HEK293 (cell line): ENCODE data around the gene SRPK3.
A peak's percentile ranks its signal among the peaks of the same experiment; 100 is the strongest.

ENCODE experiments used
- CTCF ChIA-PET: fragments of 350-600 bp; formaldehyde crosslinking; extraction: SDS; loops from one replicate; lab custom pipeline; 2021; ENCODE audit warnings: antibody characterized with exemption; lab: Yijun Ruan, JAX
- POLR2A ChIA-PET: fragments of 300-600 bp; formaldehyde crosslinking; extraction: SDS; loops from one replicate; lab custom pipeline; 2020; ENCODE audit warnings: antibody characterized with exemption, inconsistent platforms; lab: Yijun Ruan, JAX
- H3K27ac ChIP-seq: fragments of 200-500 bp; sonication (Bioruptor generic); 2 replicates; pipeline ENCODE4 v1.5.1; 2014; ENCODE audit warnings: low read depth, low read length, control low read depth, inconsistent platforms; ENCODE audit errors: extremely low read depth
- H3K36me3 ChIP-seq, 2 experiments: fragments of 200-500 bp in 1 of 2; sonication (Bioruptor generic) in 1 of 2; 1 replicate in 1 of 2; 2 replicates in 1 of 2; pipeline ENCODE4 v1.5.1; 2014 to 2017; ENCODE audit warnings: inconsistent platforms in 2 of 2, low read length in 2 of 2; ENCODE audit not compliant: control insufficient read depth in 2 of 2, insufficient read depth in 1 of 2
- H3K4me1 ChIP-seq: fragments of 200-500 bp; sonication (Bioruptor generic); 2 replicates; pipeline ENCODE4 v1.5.1; 2014; ENCODE audit warnings: mild to moderate bottlenecking, low read length, inconsistent platforms; ENCODE audit not compliant: control insufficient read depth, insufficient read depth
- H3K4me3 ChIP-seq: 2 replicates; pipeline ENCODE4 v1.5.1; 2011; ENCODE audit warnings: low read depth, mild to moderate bottlenecking, control low read depth, low read length, moderate library complexity
- H3K9me3 ChIP-seq: fragments of 200-500 bp; sonication (Bioruptor generic); 2 replicates; pipeline ENCODE4 v1.5.1; 2014; ENCODE audit warnings: low read depth, low read length, inconsistent platforms; ENCODE audit not compliant: control insufficient read depth, insufficient read depth
- BCL11A ChIP-seq: fragments of 450-650 bp; formaldehyde crosslinking; IDR thresholded peaks from 2 replicates; pipeline ENCODE4 v1.5.1; 2016; ENCODE audit warnings: low read depth, missing biosample characterization, missing genetic modification characterization
- GLIS2 ChIP-seq: fragments of 450-650 bp; formaldehyde crosslinking; IDR thresholded peaks from 2 replicates; pipeline ENCODE4 v1.5.1; 2016; ENCODE audit warnings: missing biosample characterization, missing genetic modification characterization
- HOXA7 ChIP-seq: sonication (generic); formaldehyde crosslinking; IDR thresholded peaks from 2 replicates; pipeline ENCODE4 v1.8.1; 2022; ENCODE audit warnings: missing genetic modification reagents, borderline replicate concordance
- HOXD13 ChIP-seq: sonication (generic); formaldehyde crosslinking; IDR thresholded peaks from 2 replicates; pipeline ENCODE4 v1.8.0; 2022; ENCODE audit warnings: missing genetic modification reagents, borderline replicate concordance
- IKZF3 ChIP-seq: fragments of 450-650 bp; IDR thresholded peaks from 2 replicates; pipeline ENCODE4 v1.5.0; 2018; ENCODE audit warnings: missing biosample characterization, mild to moderate bottlenecking, missing genetic modification characterization, moderate library complexity
- KLF17 ChIP-seq: fragments of 450-650 bp; formaldehyde crosslinking; IDR thresholded peaks from 2 replicates; pipeline ENCODE4 v1.5.1; 2016; ENCODE audit warnings: missing biosample characterization, missing genetic modification characterization
- OSR2 ChIP-seq: fragments of 450-650 bp; formaldehyde crosslinking; IDR thresholded peaks from 2 replicates; pipeline ENCODE4 v1.5.1; 2016; ENCODE audit warnings: missing biosample characterization, missing genetic modification characterization
- PBX3 ChIP-seq: sonication (generic); formaldehyde crosslinking; IDR thresholded peaks from 2 replicates; pipeline ENCODE4 v1.8.1; 2022; ENCODE audit warnings: mild to moderate bottlenecking, moderate library complexity, missing genetic modification reagents
- SCRT1 ChIP-seq: fragments of 450-650 bp; formaldehyde crosslinking; IDR thresholded peaks from 2 replicates; pipeline ENCODE4 v1.5.1; 2016; ENCODE audit warnings: missing biosample characterization, missing genetic modification characterization, borderline replicate concordance
- SCRT2 ChIP-seq: fragments of 450-650 bp; formaldehyde crosslinking; IDR thresholded peaks from 2 replicates; pipeline ENCODE4 v1.5.1; 2016; ENCODE audit warnings: missing biosample characterization, missing genetic modification characterization
- SETDB1 ChIP-seq: IDR thresholded peaks from one replicate; pipeline ENCODE4 v1.6.1; 2017; ENCODE audit warnings: mild to moderate bottlenecking, low read length, moderate library complexity, mixed read lengths; ENCODE audit not compliant: insufficient read length
- ZBTB1 ChIP-seq: fragments of 450-650 bp; formaldehyde crosslinking; IDR thresholded peaks from 2 replicates; pipeline ENCODE4 v1.5.1; 2016; ENCODE audit warnings: missing biosample characterization, missing genetic modification characterization
- ZBTB20 ChIP-seq: fragments of 450-650 bp; formaldehyde crosslinking; IDR thresholded peaks from 2 replicates; pipeline ENCODE4 v1.5.1; 2016; ENCODE audit warnings: missing biosample characterization, missing genetic modification characterization
- ZIC2 ChIP-seq: fragments of 450-650 bp; formaldehyde crosslinking; IDR thresholded peaks from 2 replicates; pipeline ENCODE4 v1.5.1; 2016; ENCODE audit warnings: missing biosample characterization, missing genetic modification characterization
- ZNF114 ChIP-seq: fragments of 450-650 bp; formaldehyde crosslinking; IDR thresholded peaks from 2 replicates; pipeline ENCODE4 v1.5.0; 2017; ENCODE audit warnings: missing biosample characterization, missing genetic modification characterization
- ZNF133 ChIP-seq: fragments of 450-650 bp; formaldehyde crosslinking; IDR thresholded peaks from 2 replicates; pipeline ENCODE4 v1.5.1; 2016; ENCODE audit warnings: missing biosample characterization, missing genetic modification characterization
- ZNF19 ChIP-seq: fragments of 450-650 bp; formaldehyde crosslinking; IDR thresholded peaks from 2 replicates; pipeline ENCODE4; 2016; ENCODE audit warnings: missing biosample characterization, missing genetic modification characterization, low read depth
- ZNF23 ChIP-seq: fragments of 450-650 bp; formaldehyde crosslinking; IDR thresholded peaks from 2 replicates; pipeline ENCODE4 v1.5.1; 2016; ENCODE audit warnings: missing biosample characterization, missing genetic modification characterization, borderline replicate concordance
- ZNF239 ChIP-seq: fragments of 450-650 bp; formaldehyde crosslinking; IDR thresholded peaks from 2 replicates; pipeline ENCODE4 v1.5.1; 2016; ENCODE audit warnings: missing biosample characterization, missing genetic modification characterization
- ZNF394 ChIP-seq: fragments of 450-650 bp; formaldehyde crosslinking; IDR thresholded peaks from 2 replicates; pipeline ENCODE4 v1.5.1; 2016; ENCODE audit warnings: missing biosample characterization, missing genetic modification characterization, mild to moderate bottlenecking, moderate library complexity, borderline replicate concordance
- ZNF426 ChIP-seq: fragments of 450-650 bp; formaldehyde crosslinking; IDR thresholded peaks from 2 replicates; pipeline ENCODE4 v1.5.1; 2017; ENCODE audit warnings: missing biosample characterization, missing genetic modification characterization, mild to moderate bottlenecking, inconsistent platforms, moderate library complexity
- ZNF488 ChIP-seq: fragments of 450-650 bp; formaldehyde crosslinking; IDR thresholded peaks from 2 replicates; pipeline ENCODE4 v1.5.1; 2016; ENCODE audit warnings: missing biosample characterization, missing genetic modification characterization
- ZNF549 ChIP-seq: fragments of 450-650 bp; IDR thresholded peaks from 2 replicates; pipeline ENCODE4 v1.5.1; 2018; ENCODE audit warnings: missing biosample characterization, missing genetic modification characterization, mild to moderate bottlenecking, inconsistent platforms, moderate library complexity
- ZNF555 ChIP-seq: fragments of 450-650 bp; formaldehyde crosslinking; conservative IDR thresholded peaks from 2 replicates; pipeline ENCODE4 v1.5.1; 2017; ENCODE audit warnings: missing biosample characterization, mild to moderate bottlenecking, missing genetic modification characterization, inconsistent platforms
- ZNF561 ChIP-seq: fragments of 450-650 bp; IDR thresholded peaks from 2 replicates; pipeline ENCODE4 v1.5.1; 2018; ENCODE audit warnings: missing biosample characterization, missing genetic modification characterization, borderline replicate concordance
- ZNF580 ChIP-seq: fragments of 450-650 bp; formaldehyde crosslinking; IDR thresholded peaks from 2 replicates; pipeline ENCODE4 v1.5.1; 2016; ENCODE audit warnings: missing biosample characterization, missing genetic modification characterization
- ZNF704 ChIP-seq: fragments of 450-650 bp; formaldehyde crosslinking; IDR thresholded peaks from 2 replicates; pipeline ENCODE4 v1.5.1; 2016; ENCODE audit warnings: missing biosample characterization, missing genetic modification characterization
- ZNF707 ChIP-seq: fragments of 450-650 bp; formaldehyde crosslinking; IDR thresholded peaks from 2 replicates; pipeline ENCODE4 v1.5.1; 2016; ENCODE audit warnings: missing biosample characterization, missing genetic modification characterization
- TF ChIP-seq, protein P1 (sequence below): fragments of 450-650 bp; formaldehyde crosslinking; IDR thresholded peaks from 2 replicates; pipeline ENCODE4 v1.5.1; 2016; ENCODE audit warnings: missing biosample characterization, missing genetic modification characterization
- TF ChIP-seq, protein P2 (sequence below): fragments of 450-650 bp; formaldehyde crosslinking; IDR thresholded peaks from 2 replicates; pipeline ENCODE4 v1.5.1; 2016; ENCODE audit warnings: missing biosample characterization, missing genetic modification characterization

Gene SRPK3

GRCh38 chrX:153781428-153782047 lies 697 bp downstream of the SRPK3 start (continued):
- no peak for TF ChIP-seq ZNF19 (tag by site-specific recombination)
- TF ChIP-seq HOXD13 (CRISPR knock-in tag): no peak
- TF ChIP-seq ZNF555 (tag by site-specific recombination): no peak
- peak; percentile 79 for TF ChIP-seq ZIC2 (tag by site-specific recombination)
- TF ChIP-seq ZNF133 (tag by site-specific recombination): no peak
- TF ChIP-seq ZBTB20 (tag by site-specific recombination): no peak
- TF ChIP-seq OSR2 (tag by site-specific recombination): no peak
- TF ChIP-seq ZNF549: no peak
- no peak for TF ChIP-seq BCL11A (tag by site-specific recombination)
- no peak for TF ChIP-seq ZNF239
- no peak for TF ChIP-seq ZNF561 (tag by site-specific recombination)
- 0 out of 2 replicates have a peak, but pooled peaks have one; percentile 20 for TF ChIP-seq KLF17 (tag by site-specific recombination)
- no peak for TF ChIP-seq ZNF114 (tag by site-specific recombination)
- TF ChIP-seq ZNF426 (tag by site-specific recombination): no peak
- TF ChIP-seq ZNF704 (tag by site-specific recombination): no peak
- no peak for TF ChIP-seq ZNF488 (tag by site-specific recombination)
- 0 out of 2 replicates have a peak, but pooled peaks have one; percentile 31 for TF ChIP-seq PBX3 (CRISPR knock-in tag)
- peak; percentile 66 for TF ChIP-seq GLIS2 (tag by site-specific recombination)

DNA sequence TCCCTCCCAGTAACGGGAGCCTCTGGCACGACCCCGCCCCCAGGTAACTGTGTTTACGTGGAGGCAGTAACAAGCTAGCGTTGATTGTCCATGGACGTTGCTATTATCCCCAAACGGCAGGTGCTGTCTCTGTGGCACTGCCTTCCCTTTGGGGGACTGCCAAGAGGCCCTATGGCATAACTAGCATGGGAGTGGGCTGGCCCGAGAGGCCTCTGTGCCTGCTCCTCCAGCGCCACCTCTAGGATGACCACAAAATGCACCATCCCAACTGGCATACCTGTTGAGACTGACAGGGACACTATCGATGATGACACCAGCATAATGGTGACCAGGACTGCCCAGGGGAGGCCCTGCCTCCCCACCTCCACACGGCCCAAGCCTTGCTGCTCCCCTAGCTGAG lies 1.5 kb downstream of the SRPK3 start:
- H3K27ac ChIP-seq: no peak overlapping the region
- no peak overlapping the region for H3K4me3 ChIP-seq
- H3K36me3 ChIP-seq: peaks cover 0 to 26% of the 10 kb centered on the region in 2 experiments; a peak in 1 of 3 replicates
- H3K9me3 ChIP-seq: no peaks in the 10 kb centered on the region
- H3K4me1 ChIP-seq: no peaks in the 10 kb centered on the region
- ChIA-PET CTCF (interaction anchor here (1.2 to 2.0 kb wide), 3 partner anchors 11 to 170 kb away, joined by 3 to 10 read pairs (median 3); partner anchors contain the start of gene PLXNB3), POLR2A (interaction anchor here (1.2 to 3.3 kb wide), 4 partner anchors 9 to 153 kb away, joined by 3 to 16 read pairs (median 6); partner anchors contain the start of genes IDH3G, NAA10 and SSR4)
- TF ChIP-seq SETDB1 (no peak), ZNF23 (tag by site-specific recombination) (no peak), HOXA7 (no peak), SCRT2 (peak; percentile 65), SCRT1 (tag by site-specific recombination) (0 out of 2 replicates have a peak, but pooled peaks have one; percentile 41), IKZF3 (tag by site-specific recombination) (no peak), ZBTB1 (no peak), ZNF580 (tag by site-specific recombination) (no peak), ZNF394 (tag by site-specific recombination) (no peak), ZNF707 (tag by site-specific recombination) (no peak)
- TF ChIP-seq, protein P1, sequence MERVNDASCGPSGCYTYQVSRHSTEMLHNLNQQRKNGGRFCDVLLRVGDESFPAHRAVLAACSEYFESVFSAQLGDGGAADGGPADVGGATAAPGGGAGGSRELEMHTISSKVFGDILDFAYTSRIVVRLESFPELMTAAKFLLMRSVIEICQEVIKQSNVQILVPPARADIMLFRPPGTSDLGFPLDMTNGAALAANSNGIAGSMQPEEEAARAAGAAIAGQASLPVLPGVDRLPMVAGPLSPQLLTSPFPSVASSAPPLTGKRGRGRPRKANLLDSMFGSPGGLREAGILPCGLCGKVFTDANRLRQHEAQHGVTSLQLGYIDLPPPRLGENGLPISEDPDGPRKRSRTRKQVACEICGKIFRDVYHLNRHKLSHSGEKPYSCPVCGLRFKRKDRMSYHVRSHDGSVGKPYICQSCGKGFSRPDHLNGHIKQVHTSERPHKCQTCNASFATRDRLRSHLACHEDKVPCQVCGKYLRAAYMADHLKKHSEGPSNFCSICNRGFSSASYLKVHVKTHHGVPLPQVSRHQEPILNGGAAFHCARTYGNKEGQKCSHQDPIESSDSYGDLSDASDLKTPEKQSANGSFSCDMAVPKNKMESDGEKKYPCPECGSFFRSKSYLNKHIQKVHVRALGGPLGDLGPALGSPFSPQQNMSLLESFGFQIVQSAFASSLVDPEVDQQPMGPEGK (tag by site-specific recombination): 0 out of 2 replicates have a peak, but pooled peaks have one; percentile 3
- TF ChIP-seq, protein P2, sequence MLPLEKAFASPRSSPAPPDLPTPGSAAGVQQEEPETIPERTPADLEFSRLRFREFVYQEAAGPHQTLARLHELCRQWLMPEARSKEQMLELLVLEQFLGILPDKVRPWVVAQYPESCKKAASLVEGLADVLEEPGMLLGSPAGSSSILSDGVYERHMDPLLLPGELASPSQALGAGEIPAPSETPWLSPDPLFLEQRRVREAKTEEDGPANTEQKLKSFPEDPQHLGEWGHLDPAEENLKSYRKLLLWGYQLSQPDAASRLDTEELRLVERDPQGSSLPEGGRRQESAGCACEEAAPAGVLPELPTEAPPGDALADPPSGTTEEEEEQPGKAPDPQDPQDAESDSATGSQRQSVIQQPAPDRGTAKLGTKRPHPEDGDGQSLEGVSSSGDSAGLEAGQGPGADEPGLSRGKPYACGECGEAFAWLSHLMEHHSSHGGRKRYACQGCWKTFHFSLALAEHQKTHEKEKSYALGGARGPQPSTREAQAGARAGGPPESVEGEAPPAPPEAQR: no peak
